IPS-11a (cell line): ENCODE results near the gene TMED7.

Experiments
- H3K4me3 ChIP-seq: one replicate; pipeline ENCODE4 v1.5.1; 2013; ENCODE audit warnings: low read depth, low read length, control low read depth

The TMED7 gene

GRCh38 chr5:115629903-115630302 is 4.1 kb upstream of the TMED7 start:
- H3K4me3 ChIP-seq = no peak overlapping the region

- no peak overlapping the region for H3K4me3 ChIP-seq
These were observed 1.5 kb upstream of the TMED7 start for GRCh38 chr5:115627295-115627865.

- H3K4me3 ChIP-seq = peak overlapping the region; percentile 80
These were observed 598 bp upstream of the TMED7 start for GRCh38 chr5:115626445-115626823.

- peak overlapping the region; percentile 80 for H3K4me3 ChIP-seq
These were observed 842 bp downstream of the TMED7 start for GRCh38 chr5:115624994-115625393.

DNA sequence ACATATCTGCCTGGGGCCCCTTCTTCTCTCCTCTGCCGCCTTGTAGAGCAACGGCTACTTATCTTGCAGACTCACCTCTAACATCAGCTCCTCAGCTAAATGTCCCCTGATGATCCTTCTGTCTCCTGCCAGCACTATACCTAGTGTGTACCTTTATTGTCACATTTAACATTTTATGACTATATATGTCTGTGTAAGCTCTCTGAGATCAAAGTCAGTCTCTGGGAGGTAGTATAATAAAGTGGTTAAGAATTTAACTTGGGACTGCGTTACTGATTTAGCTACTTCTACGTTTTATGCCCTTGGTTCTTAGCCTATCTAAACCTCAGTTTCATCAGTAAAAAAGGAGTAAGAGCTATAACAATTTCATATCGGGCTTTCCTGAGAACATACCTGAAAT is 2.2 kb downstream of the TMED7 start:
- no peak overlapping the region for H3K4me3 ChIP-seq

DNA sequence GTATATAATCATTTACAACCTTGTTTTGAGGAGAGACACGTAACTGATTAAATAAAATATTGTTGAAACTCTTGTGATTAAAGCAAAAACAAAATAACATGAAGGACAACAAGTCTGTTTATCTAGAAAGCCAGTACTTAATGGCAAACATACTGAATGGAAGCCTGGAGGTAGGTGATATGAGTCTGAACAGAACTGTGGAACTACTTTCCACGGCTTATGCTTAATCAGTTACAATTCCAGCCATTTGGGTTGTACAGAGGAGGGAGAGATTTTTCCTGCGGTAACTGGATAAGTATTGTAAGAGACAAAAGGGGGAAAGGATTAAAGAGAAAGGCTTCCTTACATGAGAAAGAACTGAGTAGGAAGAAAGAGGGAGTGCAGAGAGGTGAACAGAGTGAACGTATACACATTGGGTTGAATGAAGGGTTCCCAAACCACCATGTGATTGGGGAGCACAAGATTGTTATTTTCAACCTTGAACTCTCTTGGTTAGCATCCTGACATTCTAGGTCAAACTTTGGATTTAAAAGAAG is 4.4 kb downstream of the TMED7 start:
- H3K4me3 ChIP-seq = no peak overlapping the region

DNA sequence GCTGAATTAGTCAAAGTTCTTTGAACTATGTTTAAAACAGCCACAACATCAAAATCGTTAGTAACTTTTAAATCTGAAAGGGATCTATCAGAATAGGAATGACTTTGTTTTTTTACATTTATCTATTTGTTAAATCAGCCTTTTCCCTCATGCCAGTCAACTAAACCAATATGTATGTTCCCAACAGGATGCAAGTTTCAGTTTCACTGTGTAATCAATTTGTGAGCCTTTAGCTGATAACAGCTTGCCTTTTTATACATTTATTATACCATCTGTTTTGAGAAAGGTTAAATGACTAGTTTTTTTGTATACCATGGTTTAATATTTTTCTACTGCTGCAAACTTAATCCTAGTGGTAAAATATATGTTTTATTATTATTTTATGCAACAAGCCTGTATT is 8.9 kb downstream of the TMED7 start:
- no peak overlapping the region for H3K4me3 ChIP-seq

DNA sequence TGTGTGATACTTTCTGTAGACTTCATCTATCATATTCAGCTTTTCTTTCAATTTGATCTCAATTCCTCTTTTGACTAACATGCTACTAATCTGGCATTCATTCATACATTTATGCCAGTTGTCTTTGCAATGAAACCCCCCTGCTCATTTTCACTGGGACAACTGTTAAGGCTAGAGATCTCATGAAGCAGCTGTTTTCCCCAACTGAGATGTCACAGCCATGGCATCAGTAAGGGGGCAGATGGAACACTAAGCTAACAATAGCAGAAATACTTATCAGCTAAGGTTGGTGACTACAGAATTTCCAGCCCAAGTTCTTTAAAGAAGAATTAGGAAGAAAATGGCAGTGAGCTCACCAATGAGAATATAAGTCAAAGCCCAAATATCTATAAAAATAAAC is 9.4 kb downstream of the TMED7 start:
- no peak overlapping the region for H3K4me3 ChIP-seq

DNA sequence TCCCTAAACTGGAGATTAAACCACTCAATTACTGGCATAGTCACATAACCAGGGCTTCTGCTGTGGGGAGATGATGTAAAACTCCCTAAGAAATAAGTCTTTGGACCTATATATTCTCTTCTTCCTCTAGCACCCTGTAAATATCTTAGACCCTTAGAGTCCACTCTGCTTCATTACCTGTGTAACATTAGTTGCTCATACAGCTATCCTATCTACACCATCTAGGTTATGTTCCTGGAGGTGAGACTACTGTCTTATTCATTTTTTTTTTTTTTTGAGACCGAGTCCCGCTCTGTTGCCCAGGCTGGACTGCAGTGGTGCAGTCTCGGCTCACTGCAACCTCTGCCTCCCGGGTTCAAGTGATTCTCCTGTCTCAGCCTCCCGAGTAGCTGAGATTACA is 14.0 kb downstream of the TMED7 start:
- H3K4me3 ChIP-seq = no peak overlapping the region

DNA sequence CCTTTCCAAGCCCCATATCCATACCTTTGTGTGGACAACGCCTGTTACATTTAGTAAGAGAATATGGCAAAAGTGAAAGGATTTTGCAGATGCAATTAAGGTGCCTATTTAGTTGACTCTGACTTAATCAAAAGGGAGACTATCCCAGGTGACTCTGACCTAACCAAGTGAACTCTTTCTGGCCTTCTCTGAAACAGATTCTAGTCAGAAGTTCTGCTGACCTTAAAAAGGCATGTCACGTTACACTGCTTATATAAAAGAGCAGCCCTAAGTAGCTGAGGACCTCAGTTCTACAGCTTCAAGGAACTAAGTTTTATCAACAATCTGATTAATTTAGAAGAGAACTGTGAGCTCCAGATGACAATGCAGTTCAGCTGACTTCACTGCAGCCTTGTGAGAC is 17.9 kb downstream of the TMED7 start:
- no peak overlapping the region for H3K4me3 ChIP-seq

DNA sequence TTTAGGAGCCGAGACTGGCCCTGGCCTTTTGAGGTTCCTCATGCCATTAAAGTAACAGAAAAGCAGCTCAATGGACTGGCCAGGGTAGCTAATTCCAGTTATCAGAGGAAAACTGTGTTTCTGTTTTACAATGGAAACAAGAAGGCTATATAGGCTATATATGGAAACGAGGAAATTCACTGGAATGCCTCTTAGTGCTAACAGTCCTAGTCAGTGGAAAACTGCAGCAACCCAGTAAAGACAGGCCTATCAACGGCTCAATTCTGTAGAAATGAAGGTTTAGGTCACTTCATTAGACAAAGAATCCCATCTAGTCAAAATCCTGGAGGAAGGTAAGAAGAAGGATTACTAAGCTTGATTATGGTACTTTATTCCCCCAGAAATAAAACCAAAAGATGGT is 20.4 kb downstream of the TMED7 start:
- no peak overlapping the region for H3K4me3 ChIP-seq

- no peak overlapping the region for H3K4me3 ChIP-seq
These were observed 23.2 kb downstream of the TMED7 start for GRCh38 chr5:115602591-115603125.

DNA sequence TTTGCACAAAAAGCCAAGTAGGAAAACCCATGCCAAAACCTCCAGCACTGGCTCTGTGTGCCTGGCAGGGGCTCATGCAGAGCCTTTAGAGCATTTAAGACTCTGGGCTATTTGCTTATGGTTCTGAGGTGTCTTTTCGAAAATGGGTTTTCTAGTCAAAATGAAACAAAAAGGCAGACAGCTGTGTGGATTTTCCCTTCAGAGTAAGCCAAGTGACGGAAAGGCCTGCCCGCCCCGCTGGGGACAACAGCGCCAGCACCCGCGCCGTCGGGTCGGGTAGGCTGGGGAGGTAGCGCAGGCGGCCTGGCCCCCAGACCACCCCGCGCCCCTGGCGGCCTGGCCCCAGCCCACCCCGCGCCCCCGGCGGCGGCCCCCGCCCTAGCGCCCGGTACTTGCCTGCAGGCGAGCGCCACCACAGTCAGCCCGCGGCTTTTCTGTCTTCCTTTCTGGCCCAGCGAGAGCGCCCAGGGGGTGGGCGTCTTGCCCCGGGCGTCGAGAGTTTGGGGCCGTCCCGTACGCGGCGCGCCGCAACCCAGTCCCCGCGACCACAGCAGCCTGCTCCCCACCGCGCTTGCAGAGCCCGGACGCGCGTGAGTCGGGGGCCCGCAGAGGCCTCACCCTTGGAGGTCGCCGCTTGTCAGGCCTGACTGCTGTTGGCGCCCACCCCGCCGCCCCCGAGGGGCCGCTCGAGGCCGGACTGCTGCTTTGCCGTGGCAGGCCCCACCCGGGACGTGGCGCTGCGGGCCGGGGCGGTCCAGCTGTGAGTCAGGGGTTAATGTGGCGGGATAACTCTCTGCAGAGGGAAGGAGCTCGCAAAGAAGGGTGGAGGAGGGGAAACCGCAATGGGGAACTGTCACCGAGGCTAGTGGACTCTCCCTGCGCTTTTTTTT is 23.9 kb downstream of the TMED7 start, which contains the start of gene TICAM2:
TICAM2 (minus strand) TSS at position 779 of the 890 bp plus-strand sequence. CDS start 21,223 bp downstream, outside the sequence.
- peak within 1 kb of the TSS; percentile 41 for H3K4me3 ChIP-seq

DNA sequence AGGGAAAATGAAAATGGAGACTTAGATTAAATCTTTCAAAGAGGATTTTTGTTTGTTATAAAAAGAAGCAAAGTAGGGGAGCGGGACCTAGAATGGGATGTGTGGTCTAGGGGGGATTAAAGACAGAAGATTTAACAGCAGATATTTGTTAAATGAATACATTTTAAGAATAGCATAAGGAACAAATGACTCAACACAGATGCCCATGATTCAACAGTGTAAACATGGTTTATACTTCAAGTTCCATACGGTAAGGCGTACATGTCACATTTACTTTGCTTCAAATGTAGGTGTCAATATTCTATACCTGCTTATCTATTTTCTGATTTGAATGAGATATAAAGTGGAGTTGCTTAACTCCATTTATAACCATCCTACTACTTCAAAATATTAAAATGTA is 25.1 kb downstream of the TMED7 start:
- H3K4me3 ChIP-seq = no peak overlapping the region

DNA sequence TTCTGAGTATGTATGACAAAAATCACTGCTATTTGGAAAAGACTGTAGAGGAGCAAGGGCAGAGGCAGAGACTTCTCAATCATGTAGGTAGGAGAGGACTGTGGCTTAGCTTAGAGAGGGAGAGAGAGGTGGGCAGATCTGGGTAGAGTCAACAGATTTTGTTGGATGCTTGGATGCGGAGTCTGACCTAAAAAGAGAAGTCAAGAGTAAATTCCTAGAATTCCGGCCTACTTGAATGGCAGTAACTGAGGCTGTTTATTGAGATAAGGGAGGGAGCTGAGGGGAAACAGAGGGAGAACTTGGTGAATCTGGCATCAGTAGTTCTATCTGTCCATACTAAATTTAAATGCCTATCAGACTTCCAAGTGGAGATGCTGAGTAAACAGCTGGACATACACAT is 25.9 kb downstream of the TMED7 start:
- no peak overlapping the region for H3K4me3 ChIP-seq

DNA sequence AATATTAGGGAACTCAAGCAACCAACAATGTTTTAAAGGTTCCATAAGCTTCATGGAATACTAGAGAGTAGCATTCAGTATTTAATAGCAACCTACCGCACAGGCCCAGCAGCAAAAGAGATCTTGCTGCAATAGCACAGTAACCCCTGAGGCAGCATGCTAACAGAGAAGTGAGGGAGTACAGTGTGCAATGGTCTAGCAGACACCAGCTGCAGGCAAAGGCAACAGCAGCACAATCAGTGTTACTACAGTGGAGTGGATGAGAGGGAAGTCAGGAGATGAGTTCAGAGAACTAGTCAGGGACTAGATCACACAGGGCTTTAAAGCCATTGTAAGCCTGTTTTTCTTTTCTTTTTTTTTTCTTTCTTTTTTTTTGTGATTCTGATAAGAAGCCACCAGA is 26.3 kb downstream of the TMED7 start:
- H3K4me3 ChIP-seq = no peak overlapping the region

DNA sequence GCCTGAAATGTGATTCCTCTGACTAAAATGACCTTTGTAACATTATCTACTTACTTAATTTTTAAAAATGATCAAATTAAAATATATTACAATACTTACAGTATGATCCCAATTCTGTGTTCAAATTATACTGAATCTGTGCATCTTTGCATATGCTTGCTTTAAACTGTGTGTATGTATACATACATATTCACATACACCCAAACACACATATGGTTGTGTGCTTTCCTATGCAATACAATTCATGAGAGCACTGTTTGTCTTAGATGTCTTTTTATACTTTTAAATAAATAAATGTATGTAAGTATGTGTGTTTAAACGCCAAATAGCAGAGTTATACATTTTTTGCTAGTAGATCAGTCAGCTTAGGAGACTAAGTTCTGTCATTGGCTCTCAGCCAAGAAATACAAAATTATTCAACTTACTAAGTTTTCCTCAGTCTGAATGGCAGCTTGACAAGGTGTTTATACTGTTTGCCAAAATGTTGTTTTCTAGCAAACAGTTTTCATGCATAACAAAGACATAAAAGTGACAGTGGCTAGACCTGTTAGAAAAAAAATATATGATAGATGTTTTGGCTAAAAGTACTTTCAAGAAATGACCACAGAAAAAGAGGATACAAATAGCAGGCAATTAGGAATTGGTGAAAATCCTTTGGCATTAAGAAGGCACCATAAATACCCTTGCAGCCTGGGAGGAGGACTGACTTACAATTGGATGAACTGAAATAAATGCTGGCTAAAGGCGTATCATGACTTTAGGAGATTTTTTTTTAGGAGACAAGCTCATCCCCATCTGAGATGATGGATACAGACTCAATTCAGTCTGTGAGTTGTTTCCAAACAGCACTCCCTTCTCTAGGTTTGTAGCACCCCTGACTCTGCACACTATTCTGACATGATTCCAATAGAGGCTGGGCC is 31.4 kb downstream of the TMED7 start:
- no peak overlapping the region for H3K4me3 ChIP-seq

GRCh38 chr5:115589043-115589442 is 36.8 kb downstream of the TMED7 start:
- no peak overlapping the region for H3K4me3 ChIP-seq

DNA sequence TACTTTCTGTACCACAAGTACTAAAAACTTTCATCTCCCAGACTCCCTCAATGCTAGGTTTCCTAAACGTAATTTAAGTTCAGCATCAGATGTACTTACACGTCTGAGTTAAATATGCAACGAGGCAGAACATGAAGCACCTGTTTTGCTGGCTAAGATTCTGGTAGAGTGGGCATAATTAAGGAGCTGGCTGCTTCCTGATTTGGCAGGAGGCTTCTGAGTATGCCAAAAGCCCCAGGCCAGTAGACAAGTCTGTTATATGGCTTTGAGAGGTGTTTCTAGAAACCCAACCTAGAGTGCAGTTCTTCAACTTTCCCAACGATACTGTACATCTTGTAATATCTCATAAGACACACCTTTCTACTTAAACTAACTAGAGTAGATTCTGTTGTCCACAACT is 37.2 kb downstream of the TMED7 start:
- no peak overlapping the region for H3K4me3 ChIP-seq

DNA sequence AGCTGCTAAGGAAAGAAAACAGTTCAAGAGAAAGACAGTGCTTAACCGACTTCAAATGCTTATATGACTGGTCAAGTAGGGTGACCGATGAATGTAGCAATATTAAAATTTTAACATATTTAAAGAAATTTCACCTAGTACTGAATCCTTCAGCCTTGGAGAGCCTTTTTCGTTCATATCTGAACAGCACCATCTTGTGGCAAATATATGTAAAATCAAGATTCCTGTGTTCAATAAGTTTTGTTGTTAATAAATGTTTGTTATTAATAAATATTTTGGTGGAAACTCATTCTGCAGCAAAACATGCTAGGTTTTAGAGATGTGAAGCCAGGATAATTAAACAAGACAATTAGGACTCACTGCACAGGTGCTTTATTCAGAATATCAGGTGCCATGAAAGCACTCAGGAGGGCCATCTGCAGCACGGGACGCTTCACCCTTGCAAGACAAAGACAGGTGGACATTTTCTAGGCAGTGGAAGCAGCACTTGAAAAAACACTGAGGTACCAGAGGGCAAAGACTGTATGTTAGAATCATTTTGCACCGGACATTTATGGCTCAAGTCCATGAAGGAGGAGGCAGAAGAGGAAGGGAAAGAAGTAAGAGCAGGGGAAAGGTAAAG is 39.2 kb downstream of the TMED7 start:
- H3K4me3 ChIP-seq = no peak overlapping the region
